GOT3 (cell line): ENCODE measurements around the gene KCNF1.

Source experiments
- DNase-seq: peaks from one replicate; lab custom pipeline; 2025; ENCODE audit warnings: mixed read lengths; lab: John Stamatoyannopoulos, UW

The KCNF1 gene

GRCh38 chr2:10919410-10919770, 7.7 kb downstream of the KCNF1 start:
- DNase-seq, result no peak

GRCh38 chr2:10919771-10920621, 8.3 kb downstream of the KCNF1 start:
- DNase-seq, result no peak

GRCh38 chr2:10920764-10921388, 9.1 kb downstream of the KCNF1 start:
- no peak for DNase-seq

- no peak for DNase-seq
These were observed 9.8 kb downstream of the KCNF1 start for GRCh38 chr2:10921525-10921924.

GRCh38 chr2:10922307-10923007, 10.7 kb downstream of the KCNF1 start:
- DNase-seq, result no peak

- no peak for DNase-seq
These were observed 11.3 kb downstream of the KCNF1 start for GRCh38 chr2:10923008-10923375.

GRCh38 chr2:10923965-10924364, 12.2 kb downstream of the KCNF1 start:
- DNase-seq, result no peak

GRCh38 chr2:10924441-10924840, 12.7 kb downstream of the KCNF1 start:
- no peak for DNase-seq

GRCh38 chr2:10924859-10925258, 13.1 kb downstream of the KCNF1 start:
- DNase-seq, result no peak

GRCh38 chr2:10926191-10926820, 14.6 kb downstream of the KCNF1 start:
- no peak for DNase-seq

- no peak for DNase-seq
These were observed 19.2 kb downstream of the KCNF1 start for GRCh38 chr2:10930721-10931516.

- peak; percentile 49 for DNase-seq
These were observed 20.0 kb downstream of the KCNF1 start for GRCh38 chr2:10931710-10932255.

GRCh38 chr2:10932345-10933151, 20.8 kb downstream of the KCNF1 start:
- no peak for DNase-seq

GRCh38 chr2:10933700-10934225, 22.0 kb downstream of the KCNF1 start:
- no peak for DNase-seq

GRCh38 chr2:10934308-10934978, 22.7 kb downstream of the KCNF1 start:
- no peak for DNase-seq

GRCh38 chr2:10934979-10935350, 23.2 kb downstream of the KCNF1 start:
- no peak for DNase-seq

- no peak for DNase-seq
These were observed 23.7 kb downstream of the KCNF1 start for GRCh38 chr2:10935366-10935918.

- peak; percentile 63 for DNase-seq
These were observed 24.5 kb downstream of the KCNF1 start for GRCh38 chr2:10935953-10936942.
